ENCODE data around the gene CCNY. TPM values are rescaled to one million over a fixed set of nuclear protein-coding genes. Genes with fewer than 3 reads are reported as not detected.
A peak's percentile ranks its signal among the peaks of the same experiment; 100 is the strongest.

Gene CCNY
- total and polyA plus RNA-seq, 2 of the 13 experiments (the other 11 are each of a cell fraction or from before 2014, with no cell fraction given): 48.2 to 54.7 TPM

DNA sequence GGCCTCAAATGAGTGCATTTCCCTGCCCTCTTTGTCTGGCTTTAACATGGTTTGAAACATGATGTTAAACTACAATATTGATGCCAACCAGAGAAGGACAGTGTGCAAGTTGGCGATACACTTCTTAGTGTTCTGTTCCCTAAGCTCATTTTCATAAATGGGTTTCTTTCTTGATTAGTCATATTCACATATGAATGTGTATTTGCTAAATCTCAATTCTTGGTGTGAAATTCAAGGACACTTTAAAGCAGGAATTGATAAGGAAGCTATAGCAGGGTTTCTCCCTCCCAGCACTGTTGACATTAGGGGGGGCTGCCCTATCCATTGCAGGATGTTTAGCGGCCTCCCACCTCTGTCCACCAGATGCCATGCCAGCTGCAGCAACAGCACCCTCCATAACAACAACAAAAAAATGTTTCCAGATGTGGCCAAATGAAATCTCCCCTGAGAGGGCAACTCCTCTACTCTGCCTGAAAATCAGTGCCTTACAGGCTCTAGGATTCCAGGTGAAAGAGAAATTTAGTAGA, 13.1 kb downstream of the CCNY start (continued):
- 0 out of 2 replicates have a peak, but pooled peaks have one; percentile 21 for TF ChIP-seq AHDC1 (CRISPR knock-in tag; IDR thresholded peaks at IDR 0.05; ENCODE audit: borderline replicate concordance)
- no peak for TF ChIP-seq NR2F6 (IDR thresholded peaks at IDR 0.05)
- TF ChIP-seq NR2F6 (CRISPR knock-in tag; IDR thresholded peaks at IDR 0.05): 0 out of 2 replicates have a peak, but pooled peaks have one; percentile 12
- TF ChIP-seq SAP130 (CRISPR knock-in tag; IDR thresholded peaks at IDR 0.05; ENCODE audit: low read depth): peak; percentile 23; the same call in 1 of the 2 replicates
- TF ChIP-seq, protein P1, sequence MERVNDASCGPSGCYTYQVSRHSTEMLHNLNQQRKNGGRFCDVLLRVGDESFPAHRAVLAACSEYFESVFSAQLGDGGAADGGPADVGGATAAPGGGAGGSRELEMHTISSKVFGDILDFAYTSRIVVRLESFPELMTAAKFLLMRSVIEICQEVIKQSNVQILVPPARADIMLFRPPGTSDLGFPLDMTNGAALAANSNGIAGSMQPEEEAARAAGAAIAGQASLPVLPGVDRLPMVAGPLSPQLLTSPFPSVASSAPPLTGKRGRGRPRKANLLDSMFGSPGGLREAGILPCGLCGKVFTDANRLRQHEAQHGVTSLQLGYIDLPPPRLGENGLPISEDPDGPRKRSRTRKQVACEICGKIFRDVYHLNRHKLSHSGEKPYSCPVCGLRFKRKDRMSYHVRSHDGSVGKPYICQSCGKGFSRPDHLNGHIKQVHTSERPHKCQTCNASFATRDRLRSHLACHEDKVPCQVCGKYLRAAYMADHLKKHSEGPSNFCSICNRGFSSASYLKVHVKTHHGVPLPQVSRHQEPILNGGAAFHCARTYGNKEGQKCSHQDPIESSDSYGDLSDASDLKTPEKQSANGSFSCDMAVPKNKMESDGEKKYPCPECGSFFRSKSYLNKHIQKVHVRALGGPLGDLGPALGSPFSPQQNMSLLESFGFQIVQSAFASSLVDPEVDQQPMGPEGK (CRISPR knock-in tag; IDR thresholded peaks at IDR 0.05): peak; percentile 98
- TF ChIP-seq FOXA1 (IDR thresholded peaks at IDR 0.05): no peak
- peak; percentile 59 for TF ChIP-seq FOXA1 (CRISPR knock-in tag; IDR thresholded peaks at IDR 0.05)
- no peak for TF ChIP-seq SMAD3 (CRISPR knock-in tag; IDR thresholded peaks at IDR 0.05)
- TF ChIP-seq, protein P2, sequence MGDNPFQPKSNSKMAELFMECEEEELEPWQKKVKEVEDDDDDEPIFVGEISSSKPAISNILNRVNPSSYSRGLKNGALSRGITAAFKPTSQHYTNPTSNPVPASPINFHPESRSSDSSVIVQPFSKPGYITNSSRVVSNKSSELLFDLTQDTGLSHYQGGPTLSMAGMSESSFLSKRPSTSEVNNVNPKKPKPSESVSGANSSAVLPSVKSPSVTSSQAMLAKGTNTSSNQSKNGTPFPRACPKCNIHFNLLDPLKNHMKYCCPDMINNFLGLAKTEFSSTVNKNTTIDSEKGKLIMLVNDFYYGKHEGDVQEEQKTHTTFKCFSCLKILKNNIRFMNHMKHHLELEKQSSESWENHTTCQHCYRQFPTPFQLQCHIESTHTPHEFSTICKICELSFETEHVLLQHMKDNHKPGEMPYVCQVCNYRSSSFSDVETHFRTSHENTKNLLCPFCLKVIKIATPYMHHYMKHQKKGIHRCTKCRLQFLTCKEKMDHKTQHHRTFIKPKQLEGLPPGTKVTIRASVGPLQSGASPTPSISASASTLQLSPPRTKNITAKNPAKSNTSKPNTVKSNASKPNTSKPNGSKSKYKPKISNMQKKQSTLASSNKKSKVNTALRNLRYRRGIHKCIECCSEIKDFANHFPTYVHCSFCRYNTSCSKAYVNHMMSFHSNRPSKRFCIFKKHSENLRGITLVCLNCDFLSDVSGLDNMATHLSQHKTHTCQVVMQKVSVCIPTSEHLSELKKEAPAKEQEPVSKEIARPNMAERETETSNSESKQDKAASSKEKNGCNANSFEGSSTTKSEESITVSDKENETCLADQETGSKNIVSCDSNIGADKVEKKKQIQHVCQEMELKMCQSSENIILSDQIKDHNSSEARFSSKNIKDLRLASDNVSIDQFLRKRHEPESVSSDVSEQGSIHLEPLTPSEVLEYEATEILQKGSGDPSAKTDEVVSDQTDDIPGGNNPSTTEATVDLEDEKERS (CRISPR knock-in tag; IDR thresholded peaks at IDR 0.05): no peak
- no peak for TF ChIP-seq TARDBP (CRISPR knock-in tag; IDR thresholded peaks at IDR 0.05)
- peak; percentile 64; the same call in 1 of the 2 replicates for TF ChIP-seq FOXA3 (CRISPR knock-in tag; IDR thresholded peaks at IDR 0.05)
- no peak for TF ChIP-seq SOX13 (IDR thresholded peaks at IDR 0.05)
- TF ChIP-seq SOX13 (CRISPR knock-in tag; conservative IDR thresholded peaks at IDR 0.05 in 1 of 2, IDR thresholded peaks at IDR 0.05 in 1 of 2): peak in 1 of 2 experiments; percentile 40; a peak in 1 of 4 replicates
- TF ChIP-seq, protein P3, sequence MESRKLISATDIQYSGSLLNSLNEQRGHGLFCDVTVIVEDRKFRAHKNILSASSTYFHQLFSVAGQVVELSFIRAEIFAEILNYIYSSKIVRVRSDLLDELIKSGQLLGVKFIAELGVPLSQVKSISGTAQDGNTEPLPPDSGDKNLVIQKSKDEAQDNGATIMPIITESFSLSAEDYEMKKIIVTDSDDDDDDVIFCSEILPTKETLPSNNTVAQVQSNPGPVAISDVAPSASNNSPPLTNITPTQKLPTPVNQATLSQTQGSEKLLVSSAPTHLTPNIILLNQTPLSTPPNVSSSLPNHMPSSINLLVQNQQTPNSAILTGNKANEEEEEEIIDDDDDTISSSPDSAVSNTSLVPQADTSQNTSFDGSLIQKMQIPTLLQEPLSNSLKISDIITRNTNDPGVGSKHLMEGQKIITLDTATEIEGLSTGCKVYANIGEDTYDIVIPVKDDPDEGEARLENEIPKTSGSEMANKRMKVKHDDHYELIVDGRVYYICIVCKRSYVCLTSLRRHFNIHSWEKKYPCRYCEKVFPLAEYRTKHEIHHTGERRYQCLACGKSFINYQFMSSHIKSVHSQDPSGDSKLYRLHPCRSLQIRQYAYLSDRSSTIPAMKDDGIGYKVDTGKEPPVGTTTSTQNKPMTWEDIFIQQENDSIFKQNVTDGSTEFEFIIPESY (CRISPR knock-in tag; IDR thresholded peaks at IDR 0.05): peak; percentile 92
- TF ChIP-seq POGZ (CRISPR knock-in tag; IDR thresholded peaks at IDR 0.05): peak; percentile 47
- no peak for TF ChIP-seq HNRNPLL (IDR thresholded peaks at IDR 0.05; ENCODE audit: low read depth, low read length, poor library complexity, severe bottlenecking)

Measured in HepG2 (cell line).